Measurements from ENCODE around the gene FGB.

DNA sequence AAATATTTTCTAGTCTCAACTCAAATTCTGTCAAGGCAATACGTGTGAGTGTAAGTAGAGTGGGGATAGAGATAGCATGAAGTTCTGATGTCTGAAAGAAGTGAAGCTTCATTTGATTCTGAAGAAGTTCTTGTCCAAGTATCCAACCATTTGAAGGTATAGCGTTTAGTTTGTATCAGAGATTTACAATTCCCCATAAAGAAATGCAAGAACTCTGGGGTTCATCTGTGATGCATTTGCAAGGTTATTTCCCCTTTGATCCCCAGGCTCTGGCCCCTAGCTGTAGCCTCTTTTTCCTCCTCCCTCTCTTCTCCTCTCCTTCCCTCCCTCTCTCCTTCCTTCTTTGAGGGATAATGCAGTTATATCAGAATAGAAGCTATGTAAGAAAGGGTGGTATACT, 19.9 kb downstream of the FGB start:
- TF ChIP-seq POLR2AphosphoS5 (IDR thresholded peaks at IDR 0.05; ENCODE audit: low read depth): no peak
- TF ChIP-seq, protein P1, sequence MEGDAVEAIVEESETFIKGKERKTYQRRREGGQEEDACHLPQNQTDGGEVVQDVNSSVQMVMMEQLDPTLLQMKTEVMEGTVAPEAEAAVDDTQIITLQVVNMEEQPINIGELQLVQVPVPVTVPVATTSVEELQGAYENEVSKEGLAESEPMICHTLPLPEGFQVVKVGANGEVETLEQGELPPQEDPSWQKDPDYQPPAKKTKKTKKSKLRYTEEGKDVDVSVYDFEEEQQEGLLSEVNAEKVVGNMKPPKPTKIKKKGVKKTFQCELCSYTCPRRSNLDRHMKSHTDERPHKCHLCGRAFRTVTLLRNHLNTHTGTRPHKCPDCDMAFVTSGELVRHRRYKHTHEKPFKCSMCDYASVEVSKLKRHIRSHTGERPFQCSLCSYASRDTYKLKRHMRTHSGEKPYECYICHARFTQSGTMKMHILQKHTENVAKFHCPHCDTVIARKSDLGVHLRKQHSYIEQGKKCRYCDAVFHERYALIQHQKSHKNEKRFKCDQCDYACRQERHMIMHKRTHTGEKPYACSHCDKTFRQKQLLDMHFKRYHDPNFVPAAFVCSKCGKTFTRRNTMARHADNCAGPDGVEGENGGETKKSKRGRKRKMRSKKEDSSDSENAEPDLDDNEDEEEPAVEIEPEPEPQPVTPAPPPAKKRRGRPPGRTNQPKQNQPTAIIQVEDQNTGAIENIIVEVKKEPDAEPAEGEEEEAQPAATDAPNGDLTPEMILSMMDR (conservative IDR thresholded peaks at IDR 0.05; ENCODE audit: low read depth in 2 of 2): no peak
- no peak for TF ChIP-seq NANOG (IDR thresholded peaks at IDR 0.05; ENCODE audit: borderline replicate concordance)
- no peak for TF ChIP-seq EZH2 (IDR thresholded peaks at IDR 0.05; ENCODE audit: low read depth, unreplicated experiment)
- TF ChIP-seq, protein P2, sequence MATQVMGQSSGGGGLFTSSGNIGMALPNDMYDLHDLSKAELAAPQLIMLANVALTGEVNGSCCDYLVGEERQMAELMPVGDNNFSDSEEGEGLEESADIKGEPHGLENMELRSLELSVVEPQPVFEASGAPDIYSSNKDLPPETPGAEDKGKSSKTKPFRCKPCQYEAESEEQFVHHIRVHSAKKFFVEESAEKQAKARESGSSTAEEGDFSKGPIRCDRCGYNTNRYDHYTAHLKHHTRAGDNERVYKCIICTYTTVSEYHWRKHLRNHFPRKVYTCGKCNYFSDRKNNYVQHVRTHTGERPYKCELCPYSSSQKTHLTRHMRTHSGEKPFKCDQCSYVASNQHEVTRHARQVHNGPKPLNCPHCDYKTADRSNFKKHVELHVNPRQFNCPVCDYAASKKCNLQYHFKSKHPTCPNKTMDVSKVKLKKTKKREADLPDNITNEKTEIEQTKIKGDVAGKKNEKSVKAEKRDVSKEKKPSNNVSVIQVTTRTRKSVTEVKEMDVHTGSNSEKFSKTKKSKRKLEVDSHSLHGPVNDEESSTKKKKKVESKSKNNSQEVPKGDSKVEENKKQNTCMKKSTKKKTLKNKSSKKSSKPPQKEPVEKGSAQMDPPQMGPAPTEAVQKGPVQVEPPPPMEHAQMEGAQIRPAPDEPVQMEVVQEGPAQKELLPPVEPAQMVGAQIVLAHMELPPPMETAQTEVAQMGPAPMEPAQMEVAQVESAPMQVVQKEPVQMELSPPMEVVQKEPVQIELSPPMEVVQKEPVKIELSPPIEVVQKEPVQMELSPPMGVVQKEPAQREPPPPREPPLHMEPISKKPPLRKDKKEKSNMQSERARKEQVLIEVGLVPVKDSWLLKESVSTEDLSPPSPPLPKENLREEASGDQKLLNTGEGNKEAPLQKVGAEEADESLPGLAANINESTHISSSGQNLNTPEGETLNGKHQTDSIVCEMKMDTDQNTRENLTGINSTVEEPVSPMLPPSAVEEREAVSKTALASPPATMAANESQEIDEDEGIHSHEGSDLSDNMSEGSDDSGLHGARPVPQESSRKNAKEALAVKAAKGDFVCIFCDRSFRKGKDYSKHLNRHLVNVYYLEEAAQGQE (IDR thresholded peaks at IDR 0.05; ENCODE audit: unreplicated experiment): no peak
- TF ChIP-seq EZH2phosphoT487 (IDR thresholded peaks at IDR 0.05; ENCODE audit: unreplicated experiment): no peak
- no peak for TF ChIP-seq JUNB (IDR thresholded peaks at IDR 0.05; ENCODE audit: unreplicated experiment)
- TF ChIP-seq CREB1 (CRISPR knock-in tag; IDR thresholded peaks at IDR 0.05; ENCODE audit: low read depth): no peak
- TF ChIP-seq, protein P3, sequence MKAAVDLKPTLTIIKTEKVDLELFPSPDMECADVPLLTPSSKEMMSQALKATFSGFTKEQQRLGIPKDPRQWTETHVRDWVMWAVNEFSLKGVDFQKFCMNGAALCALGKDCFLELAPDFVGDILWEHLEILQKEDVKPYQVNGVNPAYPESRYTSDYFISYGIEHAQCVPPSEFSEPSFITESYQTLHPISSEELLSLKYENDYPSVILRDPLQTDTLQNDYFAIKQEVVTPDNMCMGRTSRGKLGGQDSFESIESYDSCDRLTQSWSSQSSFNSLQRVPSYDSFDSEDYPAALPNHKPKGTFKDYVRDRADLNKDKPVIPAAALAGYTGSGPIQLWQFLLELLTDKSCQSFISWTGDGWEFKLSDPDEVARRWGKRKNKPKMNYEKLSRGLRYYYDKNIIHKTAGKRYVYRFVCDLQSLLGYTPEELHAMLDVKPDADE (IDR thresholded peaks at IDR 0.05): no peak
- TF ChIP-seq STAT1 (IDR thresholded peaks at IDR 0.05; ENCODE audit: unreplicated experiment): no peak
- TF ChIP-seq, protein P4, sequence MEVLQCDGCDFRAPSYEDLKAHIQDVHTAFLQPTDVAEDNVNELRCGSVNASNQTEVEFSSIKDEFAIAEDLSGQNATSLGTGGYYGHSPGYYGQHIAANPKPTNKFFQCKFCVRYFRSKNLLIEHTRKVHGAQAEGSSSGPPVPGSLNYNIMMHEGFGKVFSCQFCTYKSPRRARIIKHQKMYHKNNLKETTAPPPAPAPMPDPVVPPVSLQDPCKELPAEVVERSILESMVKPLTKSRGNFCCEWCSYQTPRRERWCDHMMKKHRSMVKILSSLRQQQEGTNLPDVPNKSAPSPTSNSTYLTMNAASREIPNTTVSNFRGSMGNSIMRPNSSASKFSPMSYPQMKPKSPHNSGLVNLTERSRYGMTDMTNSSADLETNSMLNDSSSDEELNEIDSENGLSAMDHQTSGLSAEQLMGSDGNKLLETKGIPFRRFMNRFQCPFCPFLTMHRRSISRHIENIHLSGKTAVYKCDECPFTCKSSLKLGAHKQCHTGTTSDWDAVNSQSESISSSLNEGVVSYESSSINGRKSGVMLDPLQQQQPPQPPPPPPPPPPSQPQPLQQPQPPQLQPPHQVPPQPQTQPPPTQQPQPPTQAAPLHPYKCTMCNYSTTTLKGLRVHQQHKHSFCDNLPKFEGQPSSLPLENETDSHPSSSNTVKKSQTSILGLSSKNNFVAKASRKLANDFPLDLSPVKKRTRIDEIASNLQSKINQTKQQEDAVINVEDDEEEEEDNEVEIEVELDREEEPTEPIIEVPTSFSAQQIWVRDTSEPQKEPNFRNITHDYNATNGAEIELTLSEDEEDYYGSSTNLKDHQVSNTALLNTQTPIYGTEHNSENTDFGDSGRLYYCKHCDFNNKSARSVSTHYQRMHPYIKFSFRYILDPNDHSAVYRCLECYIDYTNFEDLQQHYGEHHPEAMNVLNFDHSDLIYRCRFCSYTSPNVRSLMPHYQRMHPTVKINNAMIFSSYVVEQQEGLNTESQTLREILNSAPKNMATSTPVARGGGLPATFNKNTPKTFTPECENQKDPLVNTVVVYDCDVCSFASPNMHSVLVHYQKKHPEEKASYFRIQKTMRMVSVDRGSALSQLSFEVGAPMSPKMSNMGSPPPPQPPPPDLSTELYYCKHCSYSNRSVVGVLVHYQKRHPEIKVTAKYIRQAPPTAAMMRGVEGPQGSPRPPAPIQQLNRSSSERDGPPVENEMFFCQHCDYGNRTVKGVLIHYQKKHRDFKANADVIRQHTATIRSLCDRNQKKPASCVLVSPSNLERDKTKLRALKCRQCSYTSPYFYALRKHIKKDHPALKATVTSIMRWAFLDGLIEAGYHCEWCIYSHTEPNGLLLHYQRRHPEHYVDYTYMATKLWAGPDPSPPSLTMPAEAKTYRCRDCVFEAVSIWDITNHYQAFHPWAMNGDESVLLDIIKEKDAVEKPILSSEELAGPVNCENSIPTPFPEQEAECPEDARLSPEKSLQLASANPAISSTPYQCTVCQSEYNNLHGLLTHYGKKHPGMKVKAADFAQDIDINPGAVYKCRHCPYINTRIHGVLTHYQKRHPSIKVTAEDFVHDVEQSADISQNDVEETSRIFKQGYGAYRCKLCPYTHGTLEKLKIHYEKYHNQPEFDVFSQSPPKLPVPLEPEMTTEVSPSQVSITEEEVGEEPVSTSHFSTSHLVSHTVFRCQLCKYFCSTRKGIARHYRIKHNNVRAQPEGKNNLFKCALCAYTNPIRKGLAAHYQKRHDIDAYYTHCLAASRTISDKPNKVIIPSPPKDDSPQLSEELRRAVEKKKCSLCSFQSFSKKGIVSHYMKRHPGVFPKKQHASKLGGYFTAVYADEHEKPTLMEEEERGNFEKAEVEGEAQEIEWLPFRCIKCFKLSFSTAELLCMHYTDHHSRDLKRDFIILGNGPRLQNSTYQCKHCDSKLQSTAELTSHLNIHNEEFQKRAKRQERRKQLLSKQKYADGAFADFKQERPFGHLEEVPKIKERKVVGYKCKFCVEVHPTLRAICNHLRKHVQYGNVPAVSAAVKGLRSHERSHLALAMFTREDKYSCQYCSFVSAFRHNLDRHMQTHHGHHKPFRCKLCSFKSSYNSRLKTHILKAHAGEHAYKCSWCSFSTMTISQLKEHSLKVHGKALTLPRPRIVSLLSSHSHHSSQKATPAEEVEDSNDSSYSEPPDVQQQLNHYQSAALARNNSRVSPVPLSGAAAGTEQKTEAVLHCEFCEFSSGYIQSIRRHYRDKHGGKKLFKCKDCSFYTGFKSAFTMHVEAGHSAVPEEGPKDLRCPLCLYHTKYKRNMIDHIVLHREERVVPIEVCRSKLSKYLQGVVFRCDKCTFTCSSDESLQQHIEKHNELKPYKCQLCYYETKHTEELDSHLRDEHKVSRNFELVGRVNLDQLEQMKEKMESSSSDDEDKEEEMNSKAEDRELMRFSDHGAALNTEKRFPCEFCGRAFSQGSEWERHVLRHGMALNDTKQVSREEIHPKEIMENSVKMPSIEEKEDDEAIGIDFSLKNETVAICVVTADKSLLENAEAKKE (CRISPR knock-in tag; IDR thresholded peaks at IDR 0.05): no peak
- no peak for TF ChIP-seq ZNF114 (CRISPR knock-in tag; IDR thresholded peaks at IDR 0.05)

Measured in GM23338 (cell line).